Natural killer cell (primary cell): Measurements from ENCODE around the gene ST8SIA5. TPM values are rescaled to one million over a fixed set of nuclear protein-coding genes. Genes with fewer than 3 reads are reported as not detected.

Source experiments
- ATAC-seq, 3 donors: fragments of 150-1000 bp in 2 of 3; fragments of 200-7000 bp in 1 of 3; cut with Tn5 transposase; 1 replicate in 1 of 3; 2 replicates in 2 of 3; pipeline ENCODE4 v1.10.0; 2021; ENCODE audit warnings: mild to moderate bottlenecking in 2 of 3, moderate library complexity in 2 of 3
- DNase-seq, 2 donors: peaks; one replicate each; pipeline versions ENCODE4 v3.0.0 to v3.0.0-alpha.2; 2013 to 2021; ENCODE audit warnings: mixed read lengths in 1 of 2
- H3K27ac ChIP-seq: one replicate; pipeline ENCODE4 v1.5.1; 2013; ENCODE audit warnings: mild to moderate bottlenecking, low read length
- H3K27me3 ChIP-seq: one replicate; pipeline ENCODE4 v1.6.1; 2013; ENCODE audit warnings: low read length; ENCODE audit not compliant: control insufficient read depth, insufficient read depth
- H3K36me3 ChIP-seq: one replicate; pipeline ENCODE4 v1.6.1; 2013; ENCODE audit warnings: low read length; ENCODE audit not compliant: control insufficient read depth, insufficient read depth
- H3K4me1 ChIP-seq: one replicate; pipeline ENCODE4 v1.6.1; 2013; ENCODE audit warnings: low read length; ENCODE audit not compliant: control insufficient read depth, insufficient read depth
- H3K4me3 ChIP-seq: one replicate; pipeline ENCODE4 v1.5.1; 2013; ENCODE audit warnings: low read length
- H3K9me3 ChIP-seq: one replicate; pipeline ENCODE4 v1.6.1; 2013; ENCODE audit warnings: low read length; ENCODE audit not compliant: control insufficient read depth, insufficient read depth
- H3K27ac Mint-ChIP-seq, 2 donors: one replicate each; pipeline ENCODE4 v1.8.0; 2022; ENCODE audit warnings: mild to moderate bottlenecking in 2 of 2, mixed read lengths in 2 of 2, moderate library complexity in 1 of 2
- H3K27me3 Mint-ChIP-seq, 2 donors: one replicate each; pipeline ENCODE4 v1.8.0; 2022; ENCODE audit warnings: low read depth in 2 of 2, mixed read lengths in 2 of 2
- H3K36me3 Mint-ChIP-seq: one replicate; pipeline ENCODE4 v1.8.0; 2022; ENCODE audit warnings: mixed read lengths
- H3K4me1 Mint-ChIP-seq, 2 donors: one replicate each; pipeline ENCODE4 v1.8.0; 2022; ENCODE audit warnings: mixed read lengths in 2 of 2
- H3K4me3 Mint-ChIP-seq: one replicate; pipeline ENCODE4 v1.8.0; 2022; ENCODE audit warnings: mild to moderate bottlenecking, moderate library complexity, mixed read lengths
- H3K9me3 Mint-ChIP-seq, 2 donors: one replicate each; pipeline ENCODE4 v1.8.0; 2022; ENCODE audit warnings: mixed read lengths in 2 of 2
- CTCF ChIP-seq: fragments of 200-600 bp; IDR thresholded peaks from one replicate; pipeline ENCODE4 v1.8.0; 2022; ENCODE audit warnings: antibody characterized with exemption
- WGBS: methylation state at CpG from one replicate; pipeline ENCODE4 v1.1.7; 2013; ENCODE audit warnings: missing lambda C conversion rate; ENCODE audit not compliant: insufficient coverage; 5-methylcytosine and 5-hydroxymethylcytosine counted together
- intact Hi-C: fragments of 100-400 bp; cut with micrococcal nuclease; formaldehyde crosslinking; loops from one replicate; pipeline ENCODE4 v1.14.2; 2022
- total RNA-seq, 4 donors: library from RNA; stranded (reverse); fragments of 120-200 nt in 1 of 4; gene quantifications; one replicate each; pipeline versions ENCODE4 v1.2.3 to v1.2.4, GENCODE V29; 2013 to 2022

The ST8SIA5 gene
- total RNA-seq, 3 donors from 2014 or later (not counting 1 experiment from before 2014, with no cell fraction given) = 0.23 TPM; not detected in 2

GRCh38 chr18:46632401-46633071 is 124.3 kb downstream of the ST8SIA5 start:
- Histone ChIP-seq H3K9me3 (no peaks in the 10 kb centered on the region), H3K27me3 (no peaks in the 10 kb centered on the region), H3K36me3 (no peaks in the 10 kb centered on the region), H3K27ac (no peak overlapping the region), H3K4me3 (no peak overlapping the region), H3K4me1 (peaks cover 7% of the 10 kb centered on the region)
- intact Hi-C loops = no loop called here
- 89% methylated on average over 7 of the region's 8 CpGs for WGBS
- peaks cover 4 to 12% of the 10 kb centered on the region in 2 donors for H3K27me3 Mint-ChIP-seq
- TF ChIP-seq CTCF = no peak
- no peak for ATAC-seq
- H3K4me3 Mint-ChIP-seq = no peak overlapping the region
- no peak for DNase-seq
- H3K9me3 Mint-ChIP-seq = no peaks in the 10 kb centered on the region
- no peaks in the 10 kb centered on the region for H3K36me3 Mint-ChIP-seq
- peaks cover 16 to 18% of the 10 kb centered on the region in 2 donors for H3K4me1 Mint-ChIP-seq
- H3K27ac Mint-ChIP-seq = no peak overlapping the region

GRCh38 chr18:46630991-46631390 is 125.9 kb downstream of the ST8SIA5 start:
- no peaks in the 10 kb centered on the region for H3K36me3 Mint-ChIP-seq
- H3K9me3 ChIP-seq = no peaks in the 10 kb centered on the region
- no peak overlapping the region for H3K27ac ChIP-seq
- TF ChIP-seq CTCF = no peak
- intact Hi-C loops = no loop called here
- DNase-seq (no peak), ATAC-seq (no peak)
- H3K4me1 Mint-ChIP-seq = peaks cover 16 to 18% of the 10 kb centered on the region in 2 donors
- no peaks in the 10 kb centered on the region for H3K9me3 Mint-ChIP-seq
- peaks cover 4 to 12% of the 10 kb centered on the region in 2 donors for H3K27me3 Mint-ChIP-seq
- H3K27ac Mint-ChIP-seq = no peak overlapping the region
- WGBS = 90% methylated on average over 3 of the region's 3 CpGs
- H3K4me3 Mint-ChIP-seq = no peak overlapping the region
- peaks cover 7% of the 10 kb centered on the region for H3K4me1 ChIP-seq
- H3K36me3 ChIP-seq = no peaks in the 10 kb centered on the region
- no peaks in the 10 kb centered on the region for H3K27me3 ChIP-seq
- no peak overlapping the region for H3K4me3 ChIP-seq

- H3K36me3 Mint-ChIP-seq = no peaks in the 10 kb centered on the region
- no peaks in the 10 kb centered on the region for H3K36me3 ChIP-seq
- no peak overlapping the region for H3K27ac Mint-ChIP-seq
- H3K27me3 ChIP-seq = no peaks in the 10 kb centered on the region
- peaks cover 7 to 12% of the 10 kb centered on the region in 2 donors for H3K27me3 Mint-ChIP-seq
- DNase-seq = no peak
- H3K9me3 Mint-ChIP-seq = no peaks in the 10 kb centered on the region
- no peak for TF ChIP-seq CTCF
- H3K4me3 ChIP-seq = no peak overlapping the region
- H3K27ac ChIP-seq = no peak overlapping the region
- no peak overlapping the region for H3K4me3 Mint-ChIP-seq
- WGBS = 42% methylated on average over 4 of the region's 4 CpGs
- intact Hi-C loops = no loop called here
- peak in 2 of 3 donors; percentile 46 to 64 for ATAC-seq
- H3K9me3 ChIP-seq = no peaks in the 10 kb centered on the region
- H3K4me1 Mint-ChIP-seq = peaks cover 16 to 18% of the 10 kb centered on the region in 2 donors
- peaks cover 7% of the 10 kb centered on the region for H3K4me1 ChIP-seq
Measured at GRCh38 chr18:46630160-46630559, 126.7 kb downstream of the ST8SIA5 start.

- intact Hi-C loops = no loop called here
- Histone ChIP-seq H3K4me1 (peaks cover 10% of the 10 kb centered on the region), H3K27me3 (no peaks in the 10 kb centered on the region), H3K36me3 (no peaks in the 10 kb centered on the region), H3K9me3 (no peaks in the 10 kb centered on the region), H3K4me3 (no peak overlapping the region), H3K27ac (no peak overlapping the region)
- Mint-ChIP-seq H3K27me3 (peaks cover 11 to 12% of the 10 kb centered on the region in 2 donors), H3K4me3 (no peak overlapping the region), H3K36me3 (no peaks in the 10 kb centered on the region), H3K9me3 (no peaks in the 10 kb centered on the region), H3K4me1 (peaks cover 16 to 24% of the 10 kb centered on the region in 2 donors), H3K27ac (no peak overlapping the region)
- ATAC-seq (no peak), DNase-seq (no peak)
- 91% methylated on average over 5 of the region's 5 CpGs for WGBS
- TF ChIP-seq CTCF = no peak
Measured at GRCh38 chr18:46629361-46629760, 127.5 kb downstream of the ST8SIA5 start.
